PC-3 (cell line): ENCODE measurements around the gene UQCRQ. TPM values are rescaled to one million over a fixed set of nuclear protein-coding genes. Genes with fewer than 3 reads are reported as not detected.

Experiments
- ATAC-seq: fragments of 200-7000 bp; cut with Tn5 transposase; 2 replicates; pipeline ENCODE4 v1.9.1; 2020; ENCODE audit warnings: mild to moderate bottlenecking, moderate library complexity
- BruUV-seq: library from RNA; stranded (reverse); fragments of 400-500 nt; replicated peaks from 2 replicates; lab custom pipeline; 2021; lab: Mats Ljungman, UMichigan
- CTCF ChIA-PET: fragments of 300-600 bp; sonication (Branson Sonifier 250); formaldehyde crosslinking; loops from one replicate; lab custom pipeline; 2022; ENCODE audit warnings: antibody characterized with exemption; lab: Charles Lee
- POLR2A ChIA-PET: fragments of 300-600 bp; sonication (Branson Sonifier 250); formaldehyde crosslinking; loops from one replicate; lab custom pipeline; 2022; ENCODE audit warnings: antibody characterized with exemption; ENCODE audit not compliant: unreplicated experiment; lab: Charles Lee
- DNase-seq: peaks from one replicate; pipeline ENCODE4 v3.0.0-alpha.2; 2015
- H2AFZ ChIP-seq: fragments of 300-600 bp; sonication (generic); 2 replicates; pipeline ENCODE4 v1.6.0; 2016; ENCODE audit warnings: antibody characterized with exemption, low read length
- H3F3A ChIP-seq: fragments of 300-600 bp; sonication (generic); one replicate; pipeline ENCODE4 v1.6.0; 2017; ENCODE audit warnings: antibody characterized with exemption, low read length, control low read depth, mild to moderate bottlenecking; ENCODE audit not compliant: unreplicated experiment
- H3K27ac ChIP-seq: fragments of 300-600 bp; sonication (generic); 2 replicates; pipeline ENCODE4 v1.5.1; 2016; ENCODE audit warnings: mild to moderate bottlenecking, low read length
- H3K27me3 ChIP-seq: fragments of 300-600 bp; sonication (generic); 2 replicates; pipeline ENCODE4 v1.6.1; 2016; ENCODE audit warnings: low read length, mixed read lengths
- H3K36me3 ChIP-seq: fragments of 300-600 bp; sonication (generic); 2 replicates; pipeline ENCODE4 v1.6.1; 2016; ENCODE audit warnings: low read depth, mixed run types, low read length, mixed read lengths
- H3K4me1 ChIP-seq: fragments of 300-600 bp; sonication (generic); 2 replicates; pipeline ENCODE4 v1.5.1; 2016; ENCODE audit warnings: low read length; ENCODE audit not compliant: insufficient read depth
- H3K4me2 ChIP-seq: fragments of 300-600 bp; sonication (generic); 2 replicates; pipeline ENCODE4 v1.6.0; 2016; ENCODE audit warnings: low read length
- H3K4me3 ChIP-seq: fragments of 300-600 bp; sonication (generic); 2 replicates; pipeline ENCODE4 v1.5.1; 2016; ENCODE audit warnings: mild to moderate bottlenecking, low read length, mixed read lengths
- H3K79me2 ChIP-seq: fragments of 300-600 bp; sonication (generic); 2 replicates; pipeline ENCODE4 v1.6.1; 2017; ENCODE audit warnings: low read length, mixed read lengths
- H3K9ac ChIP-seq: fragments of 300-600 bp; sonication (generic); 2 replicates; pipeline ENCODE4 v1.6.0; 2016; ENCODE audit warnings: mild to moderate bottlenecking, low read length
- H3K9me2 ChIP-seq: fragments of 300-600 bp; sonication (generic); replicated peaks from 2 replicates; pipeline ENCODE4 v1.6.1; 2016; ENCODE audit warnings: mixed run types, low read length, mixed read lengths
- H3K9me3 ChIP-seq: fragments of 300-600 bp; sonication (generic); 2 replicates; pipeline ENCODE4 v1.6.1; 2016; ENCODE audit warnings: low read length, mixed read lengths
- H4K20me1 ChIP-seq: fragments of 300-600 bp; sonication (generic); 2 replicates; pipeline ENCODE4 v1.6.1; 2016; ENCODE audit warnings: low read length, mixed read lengths
- CTCF ChIP-seq: fragments of 300-600 bp; sonication (generic); conservative IDR thresholded peaks from 2 replicates; pipeline ENCODE4 v1.5.1; 2017; ENCODE audit warnings: antibody characterized with exemption, low read depth, mild to moderate bottlenecking, low read length
- EZH2 ChIP-seq: fragments of 300-600 bp; sonication (generic); IDR thresholded peaks from one replicate; pipeline ENCODE4 v1.6.1; 2017; ENCODE audit warnings: antibody characterized with exemption, mild to moderate bottlenecking, low read length; ENCODE audit not compliant: unreplicated experiment
- EZH2phosphoT487 ChIP-seq: fragments of 300-600 bp; sonication (generic); IDR thresholded peaks from 2 replicates; pipeline ENCODE4 v1.6.1; 2018; ENCODE audit warnings: mild to moderate bottlenecking, antibody characterized with exemption, low read length, borderline replicate concordance
- intact Hi-C: fragments of 100-400 bp; cut with micrococcal nuclease; formaldehyde crosslinking; loops from 2 replicates; pipeline ENCODE4 v1.9.0; 2023
- total RNA-seq: library from RNA; depleted of rRNA; stranded (reverse); fragments of >200 nt; gene quantifications from 2 replicates; pipeline ENCODE4 v1.2.3, GENCODE V29; 2014

Gene UQCRQ
- total RNA-seq, 1 experiment from 2014 or later, result 198 TPM

GRCh38 chr5:132870801-132871200, 4.4 kb downstream of the UQCRQ start:
- peaks cover 12% of the 10 kb centered on the region; the same call in 1 of the 2 replicates for H3K36me3 ChIP-seq
- no peaks in the 10 kb centered on the region for H3K27me3 ChIP-seq
- no TSS peak for BruUV-seq
- intact Hi-C loops, result no loop called here
- TF ChIP-seq CTCF, result no peak
- no peak for TF ChIP-seq EZH2phosphoT487
- TF ChIP-seq EZH2, result no peak
- ChIA-PET POLR2A (no interaction called here), CTCF (no interaction called here)
- no peak overlapping the region for H3K27ac ChIP-seq
- H3F3A ChIP-seq, result no peaks in the 10 kb centered on the region
- peaks cover 13% of the 10 kb centered on the region for H3K4me1 ChIP-seq
- no peak overlapping the region for H3K4me3 ChIP-seq
- H2AFZ ChIP-seq, result no peak overlapping the region
- no peak overlapping the region for H3K9ac ChIP-seq
- ATAC-seq (no peak), DNase-seq (no peak)
- H3K4me2 ChIP-seq, result no peak overlapping the region
- peaks cover 7% of the 10 kb centered on the region for H4K20me1 ChIP-seq
- H3K9me3 ChIP-seq, result no peaks in the 10 kb centered on the region
- no peaks in the 10 kb centered on the region for H3K9me2 ChIP-seq
- H3K79me2 ChIP-seq, result peaks cover 18% of the 10 kb centered on the region

GRCh38 chr5:132871459-132872284, 5.2 kb downstream of the UQCRQ start:
- Histone ChIP-seq H3K9ac (no peak overlapping the region), H3K27me3 (no peaks in the 10 kb centered on the region), H3K4me1 (peaks cover 9% of the 10 kb centered on the region), H3K9me3 (no peaks in the 10 kb centered on the region), H3K36me3 (peaks cover 12% of the 10 kb centered on the region; the same call in 1 of the 2 replicates), H3K4me2 (no peak overlapping the region), H3K9me2 (no peaks in the 10 kb centered on the region), H3K79me2 (peaks cover 15% of the 10 kb centered on the region), H4K20me1 (peaks cover 7% of the 10 kb centered on the region), H3K27ac (no peak overlapping the region), H3F3A (no peaks in the 10 kb centered on the region), H2AFZ (no peak overlapping the region), H3K4me3 (no peak overlapping the region)
- BruUV-seq, result no TSS peak
- ATAC-seq (no peak), DNase-seq (no peak)
- TF ChIP-seq CTCF, result no peak
- no peak for TF ChIP-seq EZH2
- TF ChIP-seq EZH2phosphoT487, result no peak
- POLR2A ChIA-PET, result no interaction called here
- intact Hi-C loops, result no loop called here
- CTCF ChIA-PET, result no interaction called here

GRCh38 chr5:132872788-132873118, 6.3 kb downstream of the UQCRQ start:
- ATAC-seq (no peak), DNase-seq (no peak)
- H3K9me2 ChIP-seq, result no peaks in the 10 kb centered on the region
- H3K27ac ChIP-seq, result no peak overlapping the region
- H3K4me1 ChIP-seq, result peaks cover 4% of the 10 kb centered on the region
- no peaks in the 10 kb centered on the region for H3K9me3 ChIP-seq
- peaks cover 8% of the 10 kb centered on the region; the same call in 1 of the 2 replicates for H3K36me3 ChIP-seq
- ChIA-PET CTCF (interaction anchor here (1.0 kb wide), 1 partner anchor 11 kb away, joined by 3 read pairs; no protein-coding TSS in a partner anchor), POLR2A (no interaction called here)
- no peak overlapping the region for H2AFZ ChIP-seq
- no peak overlapping the region for H3K4me3 ChIP-seq
- BruUV-seq, result no TSS peak
- H3K79me2 ChIP-seq, result peaks cover 5% of the 10 kb centered on the region
- H3K9ac ChIP-seq, result no peak overlapping the region
- intact Hi-C loops, result no loop called here
- H4K20me1 ChIP-seq, result peaks cover under 1% of the 10 kb centered on the region; the same call in 1 of the 2 replicates
- TF ChIP-seq EZH2phosphoT487, result no peak
- TF ChIP-seq EZH2, result no peak
- TF ChIP-seq CTCF, result no peak
- H3K4me2 ChIP-seq, result no peak overlapping the region
- H3F3A ChIP-seq, result no peaks in the 10 kb centered on the region
- no peaks in the 10 kb centered on the region for H3K27me3 ChIP-seq
